DOHH2 (cell line): Measurements from ENCODE around the gene MAST2.

Experiments
- H3F3A ChIP-seq: fragments of 200-600 bp; sonication (generic), shearing (Covaris generic); 2 replicates; pipeline ENCODE4 v1.6.0; 2016; ENCODE audit warnings: antibody characterized with exemption, mild to moderate bottlenecking; ENCODE audit not compliant: control insufficient read depth, insufficient read depth
- H3K27ac ChIP-seq: fragments of 200-600 bp; sonication (generic); 2 replicates; pipeline ENCODE4 v1.5.1; 2014; ENCODE audit warnings: low read depth, mild to moderate bottlenecking, low read length, moderate library complexity
- H3K27me3 ChIP-seq: fragments of 200-600 bp; sonication (generic); 2 replicates; pipeline ENCODE4 v1.6.1; 2014; ENCODE audit warnings: mild to moderate bottlenecking, low read length, mixed read lengths; ENCODE audit not compliant: control insufficient read depth
- H3K36me3 ChIP-seq: fragments of 200-600 bp; sonication (generic); 2 replicates; pipeline ENCODE4 v1.6.1; 2014; ENCODE audit warnings: mild to moderate bottlenecking, low read length, moderate library complexity, mixed read lengths; ENCODE audit not compliant: control insufficient read depth
- H3K4me1 ChIP-seq: fragments of 200-600 bp; sonication (generic); 2 replicates; pipeline ENCODE4 v1.6.1; 2014; ENCODE audit warnings: mild to moderate bottlenecking, low read length, mixed read lengths; ENCODE audit not compliant: control insufficient read depth
- H3K4me2 ChIP-seq: fragments of 200-600 bp; sonication (generic); 2 replicates; pipeline ENCODE4 v1.6.0; 2014; ENCODE audit warnings: mild to moderate bottlenecking, low read length, moderate library complexity
- H3K4me3 ChIP-seq: fragments of 200-600 bp; sonication (generic); 2 replicates; pipeline ENCODE4 v1.5.1; 2014; ENCODE audit warnings: mild to moderate bottlenecking, low read length, mixed read lengths
- H3K79me2 ChIP-seq: fragments of 200-600 bp; sonication (generic); 2 replicates; pipeline ENCODE4 v1.6.1; 2014; ENCODE audit warnings: mild to moderate bottlenecking, low read length, mixed read lengths; ENCODE audit not compliant: control insufficient read depth
- H3K9me2 ChIP-seq: fragments of 200-600 bp; sonication (generic); replicated peaks from 2 replicates; pipeline ENCODE4 v1.6.1; 2014; ENCODE audit warnings: mild to moderate bottlenecking, low read length, mixed read lengths; ENCODE audit not compliant: control insufficient read depth
- H3K9me3 ChIP-seq: fragments of 200-600 bp; sonication (generic); 2 replicates; pipeline ENCODE4 v1.6.1; 2014; ENCODE audit warnings: antibody characterized with exemption, low read length, mixed read lengths; ENCODE audit not compliant: control insufficient read depth, insufficient read depth
- H4K20me1 ChIP-seq: fragments of 200-600 bp; sonication (generic); 2 replicates; pipeline ENCODE4 v1.6.0; 2014; ENCODE audit warnings: low read depth, mild to moderate bottlenecking, antibody characterized with exemption, low read length, moderate library complexity; ENCODE audit not compliant: control insufficient read depth, insufficient read depth
- EZH2phosphoT487 ChIP-seq: fragments of 200-600 bp; sonication (generic); IDR thresholded peaks from 2 replicates; pipeline ENCODE4 v1.6.1; 2017; ENCODE audit warnings: borderline replicate concordance, mild to moderate bottlenecking, antibody characterized with exemption, low read length, moderate library complexity, mixed read lengths
- TF ChIP-seq, protein P1 (sequence below): fragments of 200-600 bp; sonication (generic); IDR thresholded peaks from one replicate; pipeline ENCODE4 v1.5.1; 2014; ENCODE audit warnings: antibody characterized with exemption, mild to moderate bottlenecking, low read depth, low read length; ENCODE audit not compliant: poor library complexity, severe bottlenecking

MAST2 gene

DNA sequence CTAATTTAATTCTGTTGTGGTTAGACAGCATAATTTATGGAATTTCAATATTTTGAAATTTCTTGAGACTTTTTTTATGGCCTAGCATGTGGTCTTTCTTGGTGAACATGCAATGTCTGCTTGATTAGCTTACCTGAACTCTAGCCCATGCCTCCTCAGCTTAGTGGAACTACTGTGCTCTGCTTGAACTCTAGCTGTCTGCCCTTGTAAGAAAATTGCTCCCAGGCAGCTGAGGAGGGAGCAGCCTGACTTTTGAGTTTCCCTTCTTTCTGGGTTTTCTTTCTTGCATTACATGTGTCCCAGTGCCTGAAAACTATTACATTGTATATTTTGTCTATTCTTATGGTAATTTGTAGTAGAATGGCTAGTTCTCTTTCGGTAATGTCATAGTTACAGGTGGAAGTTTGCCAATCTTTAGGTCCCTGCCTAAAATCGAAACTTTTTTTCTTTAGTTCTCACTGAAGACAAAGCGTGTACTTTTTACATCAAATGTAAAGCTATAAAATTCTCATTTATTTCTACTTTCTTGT, 105.3 kb downstream of the MAST2 start:
- Histone ChIP-seq H3K36me3 (peaks cover 18% of the 10 kb centered on the region), H3K4me1 (peaks cover 4% of the 10 kb centered on the region), H3K9me2 (no peaks in the 10 kb centered on the region), H3K27me3 (no peaks in the 10 kb centered on the region), H3K9me3 (no peaks in the 10 kb centered on the region), H3K4me3 (no peak overlapping the region), H4K20me1 (no peaks in the 10 kb centered on the region), H3K4me2 (no peak overlapping the region), H3F3A (peaks cover 3% of the 10 kb centered on the region; the same call in 1 of the 2 replicates), H3K27ac (no peak overlapping the region), H3K79me2 (peaks cover 71% of the 10 kb centered on the region)
- TF ChIP-seq EZH2phosphoT487 = no peak

DNA sequence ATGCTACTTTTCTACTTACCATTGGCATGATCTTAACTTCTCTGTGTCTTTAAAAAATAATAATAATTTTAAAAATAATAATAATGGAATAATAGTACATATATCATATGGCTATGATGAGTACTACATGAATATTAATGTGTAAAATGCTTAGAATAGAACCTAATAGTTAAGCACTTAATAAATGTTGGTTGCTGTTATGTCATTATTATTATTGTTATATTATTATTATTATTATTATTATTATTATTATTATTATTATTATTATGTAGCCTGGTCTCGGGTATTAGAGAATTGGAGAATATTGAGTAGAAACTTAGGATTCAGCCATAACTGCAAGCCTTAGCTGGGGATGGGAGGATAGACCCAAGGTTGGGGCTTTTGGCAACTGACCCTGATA, 108.2 kb downstream of the MAST2 start:
- Histone ChIP-seq H3K4me2 (no peak overlapping the region), H3K9me2 (no peaks in the 10 kb centered on the region), H3K79me2 (peaks cover 62% of the 10 kb centered on the region), H3K4me3 (no peak overlapping the region), H3F3A (no peaks in the 10 kb centered on the region), H3K4me1 (peaks cover 4% of the 10 kb centered on the region), H3K27ac (no peak overlapping the region), H3K9me3 (no peaks in the 10 kb centered on the region), H3K27me3 (no peaks in the 10 kb centered on the region), H3K36me3 (peaks cover 28% of the 10 kb centered on the region), H4K20me1 (no peaks in the 10 kb centered on the region)
- TF ChIP-seq EZH2phosphoT487 = no peak
- TF ChIP-seq, protein P1, sequence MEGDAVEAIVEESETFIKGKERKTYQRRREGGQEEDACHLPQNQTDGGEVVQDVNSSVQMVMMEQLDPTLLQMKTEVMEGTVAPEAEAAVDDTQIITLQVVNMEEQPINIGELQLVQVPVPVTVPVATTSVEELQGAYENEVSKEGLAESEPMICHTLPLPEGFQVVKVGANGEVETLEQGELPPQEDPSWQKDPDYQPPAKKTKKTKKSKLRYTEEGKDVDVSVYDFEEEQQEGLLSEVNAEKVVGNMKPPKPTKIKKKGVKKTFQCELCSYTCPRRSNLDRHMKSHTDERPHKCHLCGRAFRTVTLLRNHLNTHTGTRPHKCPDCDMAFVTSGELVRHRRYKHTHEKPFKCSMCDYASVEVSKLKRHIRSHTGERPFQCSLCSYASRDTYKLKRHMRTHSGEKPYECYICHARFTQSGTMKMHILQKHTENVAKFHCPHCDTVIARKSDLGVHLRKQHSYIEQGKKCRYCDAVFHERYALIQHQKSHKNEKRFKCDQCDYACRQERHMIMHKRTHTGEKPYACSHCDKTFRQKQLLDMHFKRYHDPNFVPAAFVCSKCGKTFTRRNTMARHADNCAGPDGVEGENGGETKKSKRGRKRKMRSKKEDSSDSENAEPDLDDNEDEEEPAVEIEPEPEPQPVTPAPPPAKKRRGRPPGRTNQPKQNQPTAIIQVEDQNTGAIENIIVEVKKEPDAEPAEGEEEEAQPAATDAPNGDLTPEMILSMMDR = no peak

DNA sequence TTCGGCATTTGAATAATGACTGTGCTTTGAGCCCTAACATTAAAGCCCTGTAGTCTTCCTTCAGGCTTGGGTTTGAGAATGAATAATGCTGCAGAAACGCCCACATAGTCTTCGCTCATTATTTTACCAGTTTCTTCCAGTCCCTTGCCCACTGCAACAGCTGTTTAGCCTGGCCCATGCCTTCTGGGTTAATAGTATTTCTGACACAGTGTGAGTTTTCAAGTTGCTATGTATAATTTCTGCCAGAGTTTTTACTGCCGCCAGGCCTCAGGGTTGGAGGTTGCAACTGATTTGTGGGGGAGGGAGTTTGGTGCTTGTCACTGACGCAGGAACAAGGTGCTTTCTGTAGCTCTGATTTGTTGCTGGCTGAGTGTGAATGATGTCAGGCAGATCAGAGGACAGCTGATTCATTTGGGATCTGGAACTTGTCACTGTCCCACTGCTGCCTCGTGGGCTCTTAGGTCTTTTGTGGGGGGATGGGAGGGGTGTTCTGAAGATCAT, 109.8 kb downstream of the MAST2 start:
- no peak for TF ChIP-seq EZH2phosphoT487
- TF ChIP-seq, protein P1 = no peak
- no peak overlapping the region for H3K4me3 ChIP-seq
- peaks cover 4% of the 10 kb centered on the region for H3K4me1 ChIP-seq
- no peaks in the 10 kb centered on the region for H3K27me3 ChIP-seq
- H3K79me2 ChIP-seq = peaks cover 55% of the 10 kb centered on the region
- no peaks in the 10 kb centered on the region for H3K9me3 ChIP-seq
- peaks cover 39% of the 10 kb centered on the region for H3K36me3 ChIP-seq
- no peak overlapping the region for H3K27ac ChIP-seq
- H3K4me2 ChIP-seq = no peak overlapping the region
- no peaks in the 10 kb centered on the region for H4K20me1 ChIP-seq
- no peaks in the 10 kb centered on the region for H3F3A ChIP-seq
- no peaks in the 10 kb centered on the region for H3K9me2 ChIP-seq

DNA sequence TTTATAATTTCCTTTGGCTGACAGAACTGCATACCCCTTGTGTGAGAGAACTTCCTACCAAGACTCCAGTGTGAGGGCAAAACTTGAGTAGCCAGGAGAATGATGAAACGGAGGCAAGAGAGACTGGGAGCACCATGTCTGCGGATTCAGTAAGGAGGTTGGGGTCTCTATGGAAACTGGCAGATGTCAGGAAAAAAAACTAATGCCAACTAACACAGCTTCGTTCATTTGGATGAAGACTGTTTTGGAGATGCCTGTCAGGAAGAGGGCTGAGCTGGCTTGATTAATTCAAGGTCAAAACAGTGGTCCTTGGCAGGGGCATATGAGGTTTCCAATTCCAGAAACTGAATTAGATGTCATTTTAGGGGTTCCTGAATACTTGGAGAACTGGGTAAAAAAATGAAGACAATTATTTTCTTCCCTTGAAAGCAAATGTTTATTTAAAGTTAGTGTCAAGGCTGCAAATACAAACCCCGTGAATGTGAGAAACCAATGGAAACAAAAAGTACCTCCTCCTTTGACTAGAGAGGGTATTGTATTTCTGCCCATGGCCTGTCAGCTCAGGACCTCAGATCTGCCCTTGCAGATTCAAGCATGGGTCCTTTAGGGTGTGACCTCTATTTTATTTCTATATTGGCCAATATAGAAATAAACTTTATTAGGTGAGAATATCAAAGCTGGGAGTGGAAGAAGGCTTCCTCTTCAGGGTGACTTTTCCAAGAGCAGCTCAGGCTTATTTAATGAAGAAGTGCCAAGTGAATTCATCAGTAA, 110.5 kb downstream of the MAST2 start:
- H3K4me3 ChIP-seq = no peak overlapping the region
- H3K4me1 ChIP-seq = peaks cover 4% of the 10 kb centered on the region
- no peaks in the 10 kb centered on the region for H3K27me3 ChIP-seq
- no peaks in the 10 kb centered on the region for H3K9me3 ChIP-seq
- no peak overlapping the region for H3K27ac ChIP-seq
- peaks cover 51% of the 10 kb centered on the region for H3K79me2 ChIP-seq
- H3K36me3 ChIP-seq = peaks cover 40% of the 10 kb centered on the region
- H3F3A ChIP-seq = no peaks in the 10 kb centered on the region
- no peak for TF ChIP-seq EZH2phosphoT487
- TF ChIP-seq, protein P1 = no peak
- no peaks in the 10 kb centered on the region for H4K20me1 ChIP-seq
- no peak overlapping the region for H3K4me2 ChIP-seq
- no peaks in the 10 kb centered on the region for H3K9me2 ChIP-seq
